AG04450 (cell line): ENCODE data around the gene ZFHX3. TPM values are rescaled to one million over a fixed set of nuclear protein-coding genes. Genes with fewer than 3 reads are reported as not detected.

Experiments
- CTCF ChIA-PET: fragments of 300-600, 350-600 bp; formaldehyde crosslinking; extraction: SDS; loops from one replicate; lab custom pipeline; 2022; ENCODE audit warnings: antibody characterized with exemption, inconsistent platforms; lab: Charles Lee
- POLR2A ChIA-PET: fragments of 350-600 bp; formaldehyde crosslinking; extraction: SDS; loops from one replicate; lab custom pipeline; 2021; ENCODE audit warnings: antibody characterized with exemption, inconsistent platforms; lab: Yijun Ruan, JAX
- DNase-seq: peaks from one replicate; pipeline ENCODE4 v3.0.0-alpha.2; 2011; ENCODE audit warnings: low read depth, low spot score
- H3K27ac ChIP-seq: one replicate; pipeline ENCODE4 v1.5.1; 2012; ENCODE audit warnings: low read depth, low read length, control low read depth
- H3K27me3 ChIP-seq: one replicate; pipeline ENCODE4 v1.6.0; 2012; ENCODE audit warnings: low read length; ENCODE audit not compliant: control insufficient read depth, insufficient read depth
- H3K4me3 ChIP-seq: 2 replicates; pipeline ENCODE4 v1.5.1; 2011; ENCODE audit warnings: mild to moderate bottlenecking, low read depth, low read length, control low read depth
- H3K9me3 ChIP-seq: 2 replicates; pipeline ENCODE4 v1.5.1; 2012; ENCODE audit warnings: low read length; ENCODE audit not compliant: control insufficient read depth, insufficient read depth
- CTCF ChIP-seq: IDR thresholded peaks from 2 replicates; pipeline ENCODE4 v1.5.1; 2011; ENCODE audit warnings: low read depth, low read length, control low read depth, inconsistent platforms
- polyA plus RNA-seq: library from polyadenylated mRNA; depleted of rRNA; stranded (reverse); fragments of >200 nt; gene quantifications from 2 replicates; pipeline ENCODE4 v1.2.3, GENCODE V29; 2011

ZFHX3 gene
- polyA plus RNA-seq, 1 experiment: 3.3 TPM

- no peak for DNase-seq
- ChIA-PET CTCF (no interaction called here), POLR2A (no interaction called here)
- no peak for TF ChIP-seq CTCF
- H3K9me3 ChIP-seq: no peaks in the 10 kb centered on the region
- no peak overlapping the region for H3K27ac ChIP-seq
- H3K27me3 ChIP-seq: no peaks in the 10 kb centered on the region
- no peak overlapping the region for H3K4me3 ChIP-seq
Measured at GRCh38 chr16:73041676-73042075, 6.3 kb downstream of the ZFHX3 start.

GRCh38 chr16:73040735-73041402 is 7.1 kb downstream of the ZFHX3 start:
- POLR2A ChIA-PET: no interaction called here
- CTCF ChIA-PET: interaction anchor here (0.8 kb wide), 1 partner anchor 136 kb away, joined by 3 read pairs; no protein-coding TSS in a partner anchor
- Histone ChIP-seq H3K4me3 (no peak overlapping the region), H3K27me3 (no peaks in the 10 kb centered on the region), H3K27ac (no peak overlapping the region), H3K9me3 (no peaks in the 10 kb centered on the region)
- TF ChIP-seq CTCF: no peak
- DNase-seq: no peak

- H3K27ac ChIP-seq: no peak overlapping the region
- ChIA-PET CTCF (interaction anchor here (0.8 kb wide), 1 partner anchor 136 kb away, joined by 3 read pairs; no protein-coding TSS in a partner anchor), POLR2A (no interaction called here)
- no peaks in the 10 kb centered on the region for H3K27me3 ChIP-seq
- no peak for TF ChIP-seq CTCF
- no peaks in the 10 kb centered on the region for H3K9me3 ChIP-seq
- DNase-seq: no peak
- no peak overlapping the region for H3K4me3 ChIP-seq
Measured at GRCh38 chr16:73040136-73040535, 7.8 kb downstream of the ZFHX3 start.

GRCh38 chr16:73037845-73038570 is 9.9 kb downstream of the ZFHX3 start:
- no peak for TF ChIP-seq CTCF
- H3K9me3 ChIP-seq: no peaks in the 10 kb centered on the region
- DNase-seq: no peak
- H3K27me3 ChIP-seq: no peaks in the 10 kb centered on the region
- POLR2A ChIA-PET: no interaction called here
- CTCF ChIA-PET: interaction anchor here (0.6 to 1.1 kb wide), 3 partner anchors 120 to 352 kb away, joined by 3 to 6 read pairs (median 4); no protein-coding TSS in a partner anchor
- H3K27ac ChIP-seq: no peak overlapping the region
- H3K4me3 ChIP-seq: no peak overlapping the region

DNA sequence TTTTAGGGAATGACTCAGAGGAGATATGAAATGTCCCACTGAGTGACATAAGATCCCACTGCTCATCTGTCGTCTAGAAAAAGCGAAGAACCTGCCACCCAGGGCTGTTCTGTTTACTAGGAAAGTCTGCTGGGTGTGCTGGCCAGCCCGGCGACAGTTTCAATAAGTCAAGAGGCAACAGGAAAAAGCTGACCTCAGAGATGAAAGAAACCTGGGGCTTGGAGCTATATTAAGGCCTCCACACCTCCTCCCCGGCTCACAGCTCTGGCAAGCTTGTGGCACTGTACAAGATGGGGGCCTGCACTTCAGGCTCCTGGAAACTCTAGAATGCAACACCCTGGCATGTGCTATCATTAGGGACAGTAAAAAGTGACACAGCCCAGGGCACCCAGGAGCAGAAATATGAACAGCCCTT is 10.6 kb downstream of the ZFHX3 start:
- ChIA-PET POLR2A (no interaction called here), CTCF (interaction anchor here (0.6 to 1.1 kb wide), 3 partner anchors 119 to 353 kb away, joined by 3 to 6 read pairs (median 4); no protein-coding TSS in a partner anchor)
- no peaks in the 10 kb centered on the region for H3K9me3 ChIP-seq
- TF ChIP-seq CTCF: no peak
- no peak overlapping the region for H3K27ac ChIP-seq
- H3K27me3 ChIP-seq: no peaks in the 10 kb centered on the region
- H3K4me3 ChIP-seq: no peak overlapping the region
- DNase-seq: no peak
